NOMO-1 treated with dmso at 0.1 percent for 144 hours (cell line): ENCODE results near the gene ERN2.

Experiments used
- DNase-seq: peaks from one replicate; lab custom pipeline; 2025; ENCODE audit not compliant: unreplicated experiment; lab: John Stamatoyannopoulos, UW

The ERN2 gene

GRCh38 chr16:23640931-23641765 lies 71.9 kb downstream of the ERN2 start, which contains the start of the genes DCTN5 and PALB2:
Gene DCTN5 (plus strand): TSS chr16:23641466. CDS start chr16:23641543, 77 bp downstream.
Gene PALB2 (minus strand): TSS chr16:23641310. CDS start chr16:23641157, 153 bp downstream.
- DNase-seq = peak; percentile 94

- DNase-seq = no peak
Observed at GRCh38 chr16:23640615-23640930, 72.4 kb downstream of the ERN2 start.
